Raji (cell line): ENCODE data around the gene TMEM30B.

ENCODE experiments used
- POLR2A ChIP-seq: IDR thresholded peaks from 2 replicates; pipeline ENCODE4 v1.6.1; 2011; ENCODE audit warnings: low read depth, low read length, control low read depth; ENCODE audit not compliant: insufficient read depth

The TMEM30B gene

GRCh38 chr14:61280526-61281185 is 482 bp downstream of the TMEM30B start:
- TF ChIP-seq POLR2A = no peak

GRCh38 chr14:61280092-61280525 is 1.0 kb downstream of the TMEM30B start:
- no peak for TF ChIP-seq POLR2A

GRCh38 chr14:61279082-61279481 is 2.1 kb downstream of the TMEM30B start:
- no peak for TF ChIP-seq POLR2A

GRCh38 chr14:61277784-61278183 is 3.4 kb downstream of the TMEM30B start:
- TF ChIP-seq POLR2A = no peak

GRCh38 chr14:61277232-61277631 is 3.9 kb downstream of the TMEM30B start:
- TF ChIP-seq POLR2A = no peak

GRCh38 chr14:61271552-61271951 is 9.6 kb downstream of the TMEM30B start:
- no peak for TF ChIP-seq POLR2A

- TF ChIP-seq POLR2A = no peak
Measured at GRCh38 chr14:61270714-61271113, 10.4 kb downstream of the TMEM30B start.

GRCh38 chr14:61269321-61270083 is 11.6 kb downstream of the TMEM30B start:
- no peak for TF ChIP-seq POLR2A

GRCh38 chr14:61268812-61269211 is 12.3 kb downstream of the TMEM30B start:
- no peak for TF ChIP-seq POLR2A

- no peak for TF ChIP-seq POLR2A
Measured at GRCh38 chr14:61266891-61267740, 14.0 kb downstream of the TMEM30B start.

- TF ChIP-seq POLR2A = no peak
Measured at GRCh38 chr14:61266436-61266835, 14.7 kb downstream of the TMEM30B start.

GRCh38 chr14:61264651-61265050 is 16.5 kb downstream of the TMEM30B start:
- no peak for TF ChIP-seq POLR2A

- TF ChIP-seq POLR2A = no peak
Measured at GRCh38 chr14:61264010-61264571, 17.0 kb downstream of the TMEM30B start.

- TF ChIP-seq POLR2A = no peak
Measured at GRCh38 chr14:61262082-61262481, 19.1 kb downstream of the TMEM30B start.
